K562 (cell line): ENCODE measurements around the gene BACE1-AS. TPM values are rescaled to one million over a fixed set of nuclear protein-coding genes. Genes with fewer than 3 reads are reported as not detected.

Experiments
- ATAC-seq: fragments of 200-7000 bp; cut with Tn5 transposase; 3 replicates; pipeline ENCODE4 v1.9.1; 2020; ENCODE audit warnings: moderate library complexity
- BruUV-seq: library from RNA; stranded (reverse); fragments of 400-500 nt; replicated peaks from 2 replicates; lab custom pipeline; 2021; lab: Mats Ljungman, UMichigan
- CTCF ChIA-PET: fragments of 300-600 bp; formaldehyde crosslinking; extraction: SDS; loops from one replicate; lab custom pipeline; 2021; ENCODE audit warnings: low intra/inter-chr PET ratio; lab: Yijun Ruan, JAX
- POLR2A ChIA-PET: fragments of 300-600, 350-650 bp; sonication (Branson Sonifier 250); formaldehyde crosslinking; extraction: SDS; loops from one replicate; lab custom pipeline; 2021; ENCODE audit warnings: antibody characterized with exemption, inconsistent platforms; lab: Yijun Ruan, JAX
- DNase-seq, 4 experiments: peaks; one replicate each; pipeline versions ENCODE4 v3.0.0 to v3.0.0-alpha.2; 2011 to 2018; ENCODE audit warnings: low spot score in 3 of 4, mixed read lengths in 3 of 4; ENCODE audit errors: extremely low read depth in 1 of 4
- FAIRE-seq: peaks from 2 replicates; lab custom pipeline; 2011; peaks lifted over from hg19 to GRCh38; lab: Jason Lieb, UNC
- H2AFZ ChIP-seq: 2 replicates; pipeline ENCODE4 v1.6.0; 2011; ENCODE audit warnings: low read depth, low read length, control low read depth, inconsistent platforms
- H3K27ac ChIP-seq: fragments of 200-600 bp; 3 replicates; pipeline ENCODE4 v1.8.0; 2011; ENCODE audit warnings: low read depth, mild to moderate bottlenecking, control low read depth, inconsistent platforms, low read length, moderate library complexity, mixed read lengths; ENCODE audit errors: extremely low read depth
- H3K27me3 ChIP-seq, 2 experiments: fragments of 300-600 bp in 1 of 2; 2 replicates in 1 of 2; 3 replicates in 1 of 2; pipeline versions ENCODE4 v1.6.0 to v1.8.0; 2011; ENCODE audit warnings: inconsistent platforms in 2 of 2, low read length in 2 of 2, mild to moderate bottlenecking in 1 of 2, mixed read lengths in 1 of 2, moderate library complexity in 1 of 2; ENCODE audit not compliant: control insufficient read depth in 2 of 2, insufficient read depth in 2 of 2
- H3K36me3 ChIP-seq: fragments of 300-600 bp; 3 replicates; pipeline ENCODE4 v1.8.0; 2011; ENCODE audit warnings: mild to moderate bottlenecking, low read length, inconsistent platforms; ENCODE audit not compliant: control insufficient read depth, insufficient read depth
- H3K4me1 ChIP-seq, 2 experiments: fragments of 200-600 bp in 1 of 2; replicated peaks in 1 of 2; 2 replicates in 1 of 2; 3 replicates in 1 of 2; pipeline versions ENCODE4 v1.5.1 to v1.8.0; 2011; ENCODE audit warnings: inconsistent platforms in 2 of 2, low read length in 2 of 2, mild to moderate bottlenecking in 1 of 2, mixed read lengths in 1 of 2, moderate library complexity in 1 of 2; ENCODE audit not compliant: control insufficient read depth in 2 of 2, insufficient read depth in 2 of 2
- H3K4me2 ChIP-seq: 2 replicates; pipeline ENCODE4 v1.6.1; 2011; ENCODE audit warnings: low read length, control low read depth, inconsistent platforms, mixed read lengths; ENCODE audit not compliant: insufficient read depth
- H3K4me3 ChIP-seq: fragments of 200-600 bp; sonication (generic), shearing (Covaris generic); 2 replicates; pipeline ENCODE4 v1.5.1; 2016; ENCODE audit warnings: control low read depth, inconsistent platforms
- H3K79me2 ChIP-seq: fragments of 200-600 bp; 3 replicates; pipeline ENCODE4 v1.8.0; 2011; ENCODE audit warnings: low read length, inconsistent platforms; ENCODE audit not compliant: control insufficient read depth, insufficient read depth
- H3K9ac ChIP-seq, 2 experiments: 2 replicates each; pipeline versions ENCODE4 v1.6.0 to v1.6.1; 2011; ENCODE audit warnings: low read depth in 2 of 2, low read length in 2 of 2, control low read depth in 1 of 2, inconsistent platforms in 1 of 2, mild to moderate bottlenecking in 1 of 2, mixed read lengths in 1 of 2; ENCODE audit not compliant: insufficient read depth in 1 of 2
- H3K9me1 ChIP-seq: one replicate; pipeline ENCODE4 v1.6.0; 2011; ENCODE audit warnings: inconsistent platforms, mild to moderate bottlenecking, low read length, moderate library complexity; ENCODE audit not compliant: control insufficient read depth, insufficient read depth
- H3K9me3 ChIP-seq: replicated peaks from 2 replicates; pipeline ENCODE4 v1.5.1; 2011; ENCODE audit warnings: low read depth, low read length, inconsistent platforms; ENCODE audit not compliant: control insufficient read depth, insufficient read depth
- H4K20me1 ChIP-seq: replicated peaks from 2 replicates; pipeline ENCODE4 v1.6.1; 2011; ENCODE audit warnings: low read length, inconsistent platforms, mixed read lengths; ENCODE audit not compliant: control insufficient read depth, insufficient read depth
- CHD7 ChIP-seq: fragments of 200-600 bp; sonication (generic); IDR thresholded peaks from one replicate; pipeline ENCODE4 v1.6.1; 2012; ENCODE audit warnings: mild to moderate bottlenecking, low read depth, low read length, inconsistent platforms
- HCFC1 ChIP-seq: IDR thresholded peaks from 2 replicates; pipeline ENCODE4 v1.6.1; 2012; ENCODE audit warnings: low read depth, low read length, improper control_type of control experiment
- JUN ChIP-seq, 2 experiments: sonication (generic) in 1 of 2; formaldehyde crosslinking in 1 of 2; IDR thresholded peaks; 2 replicates each; pipeline versions ENCODE4 v1.6.1 to v1.8.0; 2012 to 2022; ENCODE audit warnings: borderline replicate concordance in 2 of 2, mild to moderate bottlenecking in 2 of 2, improper control_type of control experiment in 1 of 2, low read depth in 1 of 2, low read length in 1 of 2, missing genetic modification reagents in 1 of 2
- NR2C1 ChIP-seq, 2 experiments: fragments of 450-650 bp; IDR thresholded peaks; 2 replicates each; pipeline ENCODE4 v1.6.1; 2017; ENCODE audit warnings: mild to moderate bottlenecking in 2 of 2, antibody characterized with exemption in 1 of 2, inconsistent platforms in 1 of 2, missing compliant biosample characterization in 1 of 2, missing genetic modification characterization in 1 of 2
- PHB ChIP-seq: fragments of 250-450 bp; sonication (Bioruptor Pico); IDR thresholded peaks from 2 replicates; pipeline ENCODE4 v1.5.0; 2021
- PHB2 ChIP-seq: fragments of 450-650 bp; IDR thresholded peaks from 2 replicates; pipeline ENCODE4 v1.6.1; 2017; ENCODE audit warnings: low read depth
- PHF20 ChIP-seq: fragments of 450-650 bp; IDR thresholded peaks from 2 replicates; pipeline ENCODE4 v1.6.1; 2018; ENCODE audit not compliant: partially characterized antibody
- POLR2B ChIP-seq: fragments of 450-650 bp; IDR thresholded peaks from 2 replicates; pipeline ENCODE4 v1.6.1; 2018; ENCODE audit warnings: low read depth; ENCODE audit not compliant: partially characterized antibody
- PYGO2 ChIP-seq: fragments of 450-650 bp; IDR thresholded peaks from 2 replicates; pipeline ENCODE4 v1.6.1; 2016; ENCODE audit warnings: mild to moderate bottlenecking, missing genetic modification characterization, moderate library complexity, missing compliant biosample characterization
- WGBS: fragments of 100-300 bp; shearing (Covaris generic); methylation state at CpG from one replicate; pipeline ENCODE4 v1.1.6; 2016; ENCODE audit warnings: low coverage, mixed read lengths; ENCODE audit not compliant: insufficient coverage; ENCODE audit errors: missing lambda C conversion rate; 5-methylcytosine and 5-hydroxymethylcytosine counted together
- in situ Hi-C: fragments of 300-500 bp; cut with MboI; formaldehyde crosslinking; loops from 4 replicates; pipeline ENCODE4 v1.15.0; 2018; ENCODE audit warnings: inconsistent platforms, mixed read lengths
- intact Hi-C: fragments of 100-400 bp; cut with micrococcal nuclease; formaldehyde crosslinking; loops from 2 replicates; pipeline ENCODE4 v1.14.2; 2022
- polyA plus RNA-seq, 8 experiments: library from polyadenylated mRNA; depleted of rRNA in 4 of 8; stranded (reverse) in 5 of 8; unstranded in 3 of 8; fragments of >200 nt; fragmentation: Nextera tagmentation in 2 of 8; fragmentation: Illumina TruSeq in 1 of 8; extraction: Ambion mirVana in 2 of 8; extraction: Trizol in 1 of 8; gene quantifications; 2 replicates each; pipeline versions ENCODE4 v1.2.1 to v1.2.3, GENCODE V29; 2011 to 2014; ENCODE audit warnings: inconsistent platforms in 1 of 8, missing spikeins in 1 of 8
- total RNA-seq, 7 experiments: library from RNA; depleted of rRNA in 6 of 7; stranded (reverse); fragments of >200 nt in 6 of 7; fragmentation: Illumina TruSeq in 2 of 7; extraction: Trizol in 2 of 7; gene quantifications; 2 replicates each; pipeline versions ENCODE4 v1.2.1 to v1.2.3, GENCODE V29; 2011 to 2021; ENCODE audit warnings: low replicate concordance in 1 of 7

The BACE1-AS gene
- total and polyA plus RNA-seq, 9 of the 15 experiments (the other 6 are each of a cell fraction or from before 2014, with no cell fraction given) = 2.2 to 8.2 (median 3.8) TPM

- H3K4me2 ChIP-seq = no peak overlapping the region
- H3K79me2 ChIP-seq = no peaks in the 10 kb centered on the region
- CTCF ChIA-PET = no interaction called here
- no peak overlapping the region for H3K9ac ChIP-seq
- DNase-seq (no peak), FAIRE-seq (no peak), ATAC-seq (no peak)
- no peak overlapping the region for H3K27ac ChIP-seq
- no peaks in the 10 kb centered on the region for H3K9me3 ChIP-seq
- H3K9me1 ChIP-seq = no peaks in the 10 kb centered on the region
- no TSS peak for BruUV-seq
- H3K27me3 ChIP-seq = peaks cover 3 to 15% of the 10 kb centered on the region in 2 experiments; a peak in 2 of 5 replicates
- H3K36me3 ChIP-seq = peaks cover under 1% of the 10 kb centered on the region; the same call in 1 of the 3 replicates
- POLR2A ChIA-PET = interaction anchor here (0.6 to 1.9 kb wide), 3 partner anchors 10 to 103 kb away, joined by 3 to 5 read pairs (median 3); no protein-coding TSS in a partner anchor
- intact Hi-C loops = no loop called here
- no peak overlapping the region for H2AFZ ChIP-seq
- in situ Hi-C loops = no loop called here
- 17% methylated on average over 9 of the region's 9 CpGs for WGBS
- no peak overlapping the region for H3K4me3 ChIP-seq
- peaks cover 0 to 8% of the 10 kb centered on the region in 2 experiments; a peak in 1 of 5 replicates for H3K4me1 ChIP-seq
- H4K20me1 ChIP-seq = no peaks in the 10 kb centered on the region; the same call in 1 of the 2 replicates
- no peak for TF ChIP-seq PHF20
- no peak for TF ChIP-seq CHD7
- no peak for TF ChIP-seq HCFC1
- no peak for TF ChIP-seq PYGO2 (tag)
- TF ChIP-seq JUN (IDR thresholded peaks at IDR 0.05; ENCODE audit: borderline replicate concordance, low read depth, low read length) = no peak
- TF ChIP-seq JUN (CRISPR knock-in tag; IDR thresholded peaks at IDR 0.05; ENCODE audit: borderline replicate concordance) = no peak
- TF ChIP-seq NR2C1 (IDR thresholded peaks at IDR 0.05) = no peak
- no peak for TF ChIP-seq NR2C1 (tag; IDR thresholded peaks at IDR 0.05)
- no peak for TF ChIP-seq POLR2B
- TF ChIP-seq PHB2 = no peak
- TF ChIP-seq PHB (CRISPR knock-in tag) = no peak
Observed at GRCh38 chr11:117295438-117296137, 4.4 kb downstream of the BACE1-AS start.
